ENCODE measurements around the gene DACT2. TPM values are rescaled to one million over a fixed set of nuclear protein-coding genes. Genes with fewer than 3 reads are reported as not detected.
A peak's percentile ranks its signal among the peaks of the same experiment; 100 is the strongest.

DACT2 gene
- total RNA-seq, 6 experiments from 2014 or later, result 0.29 to 0.99 (median 0.86) TPM; not detected in 1

DNA sequence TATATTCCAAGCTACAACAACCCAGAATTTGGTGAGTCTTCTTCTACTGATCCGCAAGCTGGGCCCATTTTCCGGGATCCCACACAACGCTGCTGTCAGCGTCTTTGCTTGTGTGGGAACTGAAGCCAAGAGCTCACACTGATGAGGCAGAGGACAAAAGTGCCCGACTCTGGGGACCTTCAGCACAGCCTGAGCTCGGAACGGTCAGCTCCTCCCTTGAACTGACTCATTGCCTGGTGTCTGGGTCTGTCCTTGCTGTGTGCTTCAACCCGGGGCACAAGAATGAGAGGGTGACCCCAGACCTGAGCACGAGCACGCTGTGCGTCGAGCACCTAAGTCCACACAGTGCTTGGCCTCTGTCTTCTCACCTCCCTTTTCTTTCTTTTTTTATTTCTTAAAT lies 33.5 kb downstream of the DACT2 start:
- TF ChIP-seq POLR2A (IDR thresholded peaks at IDR 0.05) (no peak), CTCF (IDR thresholded peaks at IDR 0.05) (no peak)
- peaks cover 0 to 8% (median 0%) of the 10 kb centered on the region in 4 donors for H3K4me1 ChIP-seq
- WGBS (ENCODE audit: insufficient coverage, low coverage, low lambda C conversion rate, missing lambda C conversion rate), result 82% methylated on average over 12 of the region's 12 CpGs
- ATAC-seq (no peak), DNase-seq (peak in 1 of 3 donors; percentile 34)
- no peaks in the 10 kb centered on the region for H3K9me3 ChIP-seq
- no peak overlapping the region for H3K27ac ChIP-seq
- intact Hi-C loops (cut with DNase I), result no loop called here
- H3K36me3 ChIP-seq, result no peaks in the 10 kb centered on the region
- no peaks in the 10 kb centered on the region for H3K27me3 ChIP-seq
- no peak overlapping the region for H3K4me3 ChIP-seq

DNA sequence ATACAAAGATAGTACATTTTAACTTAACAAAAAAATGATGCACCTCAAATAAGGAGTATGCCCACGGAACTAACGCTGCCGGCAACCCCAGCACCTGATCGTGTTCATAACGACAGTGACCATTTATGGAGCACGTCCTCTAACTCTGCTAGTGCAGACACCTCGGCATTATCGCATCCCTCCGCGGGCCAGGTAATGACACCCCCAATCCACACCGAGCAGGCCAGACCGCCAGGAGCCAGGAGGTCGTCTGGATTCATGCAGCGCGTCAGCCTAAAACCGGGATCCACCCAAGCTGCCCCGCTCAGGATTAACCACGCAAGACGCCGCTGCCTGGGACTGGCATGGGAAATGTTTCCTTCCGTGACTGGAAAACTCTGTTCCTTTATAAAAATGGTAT lies 34.1 kb downstream of the DACT2 start:
- Histone ChIP-seq H3K36me3 (no peaks in the 10 kb centered on the region), H3K27ac (no peak overlapping the region), H3K9me3 (no peaks in the 10 kb centered on the region), H3K27me3 (no peaks in the 10 kb centered on the region), H3K4me1 (peaks cover 0 to 13% (median 0%) of the 10 kb centered on the region in 4 donors), H3K4me3 (no peak overlapping the region)
- intact Hi-C loops (cut with DNase I), result no loop called here
- WGBS (ENCODE audit: insufficient coverage, low coverage, low lambda C conversion rate, missing lambda C conversion rate), result 94% methylated on average over 15 of the region's 21 CpGs
- DNase-seq (peak in 1 of 3 donors; percentile 39), ATAC-seq (no peak)
- TF ChIP-seq CTCF (IDR thresholded peaks at IDR 0.05) (no peak), POLR2A (IDR thresholded peaks at IDR 0.05) (no peak)

DNA sequence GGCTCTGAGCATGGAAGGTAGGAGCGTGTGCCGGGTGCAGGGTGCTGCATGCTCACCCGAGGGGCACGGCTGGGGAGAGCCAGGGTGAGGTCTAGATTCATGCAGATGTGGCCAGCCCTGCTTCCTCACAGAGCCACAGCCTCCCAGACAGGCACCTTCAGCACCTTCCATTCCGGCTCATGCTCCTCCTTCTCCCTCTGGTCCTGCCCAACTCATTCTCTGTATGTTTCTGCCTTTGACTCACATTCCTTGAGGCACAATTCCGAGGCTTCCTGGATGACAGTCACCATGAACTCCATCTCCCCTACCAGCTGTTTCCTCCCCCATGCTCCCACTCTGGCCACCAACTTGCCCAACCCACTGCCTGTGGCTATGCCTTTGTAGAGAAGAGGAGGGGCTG lies 35.4 kb downstream of the DACT2 start:
- Histone ChIP-seq H3K4me1 (peaks cover 0 to 15% (median 0%) of the 10 kb centered on the region in 4 donors), H3K27ac (no peak overlapping the region), H3K9me3 (no peaks in the 10 kb centered on the region), H3K36me3 (no peaks in the 10 kb centered on the region), H3K27me3 (no peaks in the 10 kb centered on the region), H3K4me3 (no peak overlapping the region)
- ATAC-seq (no peak), DNase-seq (peak in 1 of 3 donors; percentile 29)
- intact Hi-C loops (cut with DNase I), result no loop called here
- TF ChIP-seq POLR2A (IDR thresholded peaks at IDR 0.05) (no peak), CTCF (IDR thresholded peaks at IDR 0.05) (no peak)
- WGBS (ENCODE audit: insufficient coverage, low coverage, low lambda C conversion rate, missing lambda C conversion rate), result 86% methylated on average over 1 of the region's 6 CpGs

DNA sequence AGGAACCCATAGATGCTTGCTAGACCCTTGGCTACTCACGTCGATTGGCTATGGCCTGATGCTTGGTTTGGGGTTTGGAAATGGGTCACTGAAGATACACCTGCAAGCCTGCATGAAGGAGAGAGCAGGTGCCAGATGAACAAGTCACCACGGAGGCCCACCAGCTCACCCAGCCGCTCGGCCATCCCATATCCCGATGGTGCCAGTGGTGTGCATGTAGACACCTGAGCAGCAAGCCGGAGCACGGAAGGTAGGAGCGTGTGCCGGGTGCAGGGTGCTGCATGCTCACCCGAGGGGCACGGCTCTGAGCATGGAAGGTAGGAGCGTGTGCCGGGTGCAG lies 35.9 kb downstream of the DACT2 start:
- WGBS (ENCODE audit: insufficient coverage, low coverage, low lambda C conversion rate, missing lambda C conversion rate), result 100% methylated on average over 2 of the region's 14 CpGs
- ATAC-seq, result no peak

More for the DNA sequence above, 35.9 kb downstream of the DACT2 start:
- no peak overlapping the region for H3K4me3 ChIP-seq
- intact Hi-C loops (cut with DNase I), result no loop called here
- no peaks in the 10 kb centered on the region for H3K9me3 ChIP-seq
- H3K4me1 ChIP-seq, result peaks cover 0 to 15% (median 0%) of the 10 kb centered on the region in 4 donors
- H3K27me3 ChIP-seq, result no peaks in the 10 kb centered on the region
- TF ChIP-seq CTCF (IDR thresholded peaks at IDR 0.05) (no peak), POLR2A (IDR thresholded peaks at IDR 0.05) (no peak)
- H3K36me3 ChIP-seq, result no peaks in the 10 kb centered on the region
- no peak overlapping the region for H3K27ac ChIP-seq
- no peak for DNase-seq

Measured in right lobe of liver (tissue), 6 donors.